ENCODE measurements around the gene STX16. TPM values are rescaled to one million over a fixed set of nuclear protein-coding genes. Genes with fewer than 3 reads are reported as not detected.
A peak's percentile ranks its signal among the peaks of the same experiment; 100 is the strongest.

The STX16 gene
- total and polyA plus RNA-seq, 2 donors = 17.4 to 97.9 TPM

- no peaks in the 10 kb centered on the region for H3K27me3 ChIP-seq (ENCODE audit: control insufficient read depth in 2 of 2, insufficient read depth in 1 of 2, low read length in 1 of 2)
- H3K9me3 ChIP-seq (ENCODE audit: control insufficient read depth in 2 of 2, insufficient read depth in 1 of 2, low read length in 1 of 2) = no peaks in the 10 kb centered on the region
- 96% methylated on average over 2 of the region's 2 CpGs for WGBS
- no peak overlapping the region for H3K27ac ChIP-seq (ENCODE audit: low read depth in 1 of 2, low read length in 1 of 2)
- no peak for DNase-seq (ENCODE audit: low read depth in 6 of 9, low spot score in 9 of 9)
- peaks cover 10 to 11% of the 10 kb centered on the region in 2 donors for H3K36me3 ChIP-seq (ENCODE audit: control insufficient read depth in 2 of 2, insufficient read depth in 2 of 2, low read length in 1 of 2)
- H3K4me3 ChIP-seq (ENCODE audit: low read length in 2 of 2) = no peak overlapping the region
- H3K4me1 ChIP-seq (ENCODE audit: control insufficient read depth in 2 of 2, insufficient read depth in 2 of 2, low read length in 2 of 2) = peaks cover 14 to 22% of the 10 kb centered on the region in 2 donors
Observed at GRCh38 chr20:58657262-58657661, 6.2 kb downstream of the STX16 start.

DNA sequence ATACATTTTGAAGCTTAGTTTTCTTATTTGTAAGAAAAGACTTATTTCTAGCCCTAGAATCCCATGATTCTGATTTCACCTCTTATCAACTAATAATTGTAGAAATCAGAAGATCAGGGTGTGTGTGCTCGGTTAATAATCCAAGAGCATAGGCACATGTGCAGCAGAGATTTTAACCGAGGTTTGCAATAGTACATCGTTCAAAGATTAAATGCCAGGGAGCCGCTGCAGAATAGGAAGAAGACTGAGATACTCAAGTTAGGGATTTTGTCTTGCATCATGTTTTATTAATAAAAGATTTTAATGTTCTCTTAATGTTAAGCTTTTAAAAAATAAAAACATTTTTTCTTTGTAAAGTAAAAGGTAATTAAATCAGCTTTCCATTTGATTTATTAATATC is 6.9 kb downstream of the STX16 start:
- Histone ChIP-seq H3K36me3 (ENCODE audit: control insufficient read depth in 2 of 2, insufficient read depth in 2 of 2, low read length in 1 of 2) (peaks cover 11 to 13% of the 10 kb centered on the region in 2 donors), H3K27me3 (ENCODE audit: control insufficient read depth in 2 of 2, insufficient read depth in 1 of 2, low read length in 1 of 2) (no peaks in the 10 kb centered on the region), H3K4me1 (ENCODE audit: control insufficient read depth in 2 of 2, insufficient read depth in 2 of 2, low read length in 2 of 2) (peaks cover 13 to 22% of the 10 kb centered on the region in 2 donors), H3K9me3 (ENCODE audit: control insufficient read depth in 2 of 2, insufficient read depth in 1 of 2, low read length in 1 of 2) (no peaks in the 10 kb centered on the region), H3K27ac (ENCODE audit: low read depth in 1 of 2, low read length in 1 of 2) (no peak overlapping the region), H3K4me3 (ENCODE audit: low read length in 2 of 2) (no peak overlapping the region)
- WGBS = 93% methylated on average over 4 of the region's 4 CpGs
- DNase-seq (ENCODE audit: low read depth in 6 of 9, low spot score in 9 of 9) = no peak

- WGBS = 92% methylated on average over 4 of the region's 4 CpGs
- Histone ChIP-seq H3K4me3 (ENCODE audit: low read length in 2 of 2) (no peak overlapping the region), H3K9me3 (ENCODE audit: control insufficient read depth in 2 of 2, insufficient read depth in 1 of 2, low read length in 1 of 2) (no peaks in the 10 kb centered on the region), H3K27me3 (ENCODE audit: control insufficient read depth in 2 of 2, insufficient read depth in 1 of 2, low read length in 1 of 2) (no peaks in the 10 kb centered on the region), H3K27ac (ENCODE audit: low read depth in 1 of 2, low read length in 1 of 2) (no peak overlapping the region), H3K36me3 (ENCODE audit: control insufficient read depth in 2 of 2, insufficient read depth in 2 of 2, low read length in 1 of 2) (peaks cover 11 to 13% of the 10 kb centered on the region in 2 donors), H3K4me1 (ENCODE audit: control insufficient read depth in 2 of 2, insufficient read depth in 2 of 2, low read length in 2 of 2) (peaks cover 10 to 22% of the 10 kb centered on the region in 2 donors)
- DNase-seq (ENCODE audit: low read depth in 6 of 9, low spot score in 9 of 9) = no peak
Observed at GRCh38 chr20:58658760-58659159, 7.7 kb downstream of the STX16 start.

DNA sequence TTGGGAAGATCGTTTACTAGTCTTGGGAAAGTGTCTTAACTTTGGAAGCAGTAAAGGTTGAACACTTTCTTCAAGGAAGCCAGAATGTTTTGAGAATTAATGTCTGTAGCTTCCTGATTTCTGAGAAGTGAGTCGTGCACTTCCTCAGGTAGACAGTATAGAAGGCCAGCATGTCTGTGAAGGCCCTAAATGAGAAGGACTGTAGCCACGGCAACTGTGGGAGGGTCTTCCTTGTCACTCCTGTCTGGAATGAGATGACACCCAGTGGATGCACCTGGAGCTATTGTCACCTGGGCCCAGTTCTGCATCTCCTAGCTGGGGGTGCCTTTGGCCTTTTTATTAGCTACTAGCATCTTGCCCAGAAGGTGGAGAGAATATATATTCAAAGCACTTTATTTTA is 8.8 kb downstream of the STX16 start:
- H3K27me3 ChIP-seq (ENCODE audit: control insufficient read depth in 2 of 2, insufficient read depth in 1 of 2, low read length in 1 of 2) = no peaks in the 10 kb centered on the region
- H3K4me1 ChIP-seq (ENCODE audit: control insufficient read depth in 2 of 2, insufficient read depth in 2 of 2, low read length in 2 of 2) = peaks cover 10 to 22% of the 10 kb centered on the region in 2 donors
- H3K36me3 ChIP-seq (ENCODE audit: control insufficient read depth in 2 of 2, insufficient read depth in 2 of 2, low read length in 1 of 2) = peaks cover 11 to 13% of the 10 kb centered on the region in 2 donors
- no peak for DNase-seq (ENCODE audit: low read depth in 6 of 9, low spot score in 9 of 9)
- H3K4me3 ChIP-seq (ENCODE audit: low read length in 2 of 2) = no peak overlapping the region
- WGBS = 30% methylated on average over 3 of the region's 3 CpGs
- no peak overlapping the region for H3K27ac ChIP-seq (ENCODE audit: low read depth in 1 of 2, low read length in 1 of 2)
- no peaks in the 10 kb centered on the region for H3K9me3 ChIP-seq (ENCODE audit: control insufficient read depth in 2 of 2, insufficient read depth in 1 of 2, low read length in 1 of 2)

DNA sequence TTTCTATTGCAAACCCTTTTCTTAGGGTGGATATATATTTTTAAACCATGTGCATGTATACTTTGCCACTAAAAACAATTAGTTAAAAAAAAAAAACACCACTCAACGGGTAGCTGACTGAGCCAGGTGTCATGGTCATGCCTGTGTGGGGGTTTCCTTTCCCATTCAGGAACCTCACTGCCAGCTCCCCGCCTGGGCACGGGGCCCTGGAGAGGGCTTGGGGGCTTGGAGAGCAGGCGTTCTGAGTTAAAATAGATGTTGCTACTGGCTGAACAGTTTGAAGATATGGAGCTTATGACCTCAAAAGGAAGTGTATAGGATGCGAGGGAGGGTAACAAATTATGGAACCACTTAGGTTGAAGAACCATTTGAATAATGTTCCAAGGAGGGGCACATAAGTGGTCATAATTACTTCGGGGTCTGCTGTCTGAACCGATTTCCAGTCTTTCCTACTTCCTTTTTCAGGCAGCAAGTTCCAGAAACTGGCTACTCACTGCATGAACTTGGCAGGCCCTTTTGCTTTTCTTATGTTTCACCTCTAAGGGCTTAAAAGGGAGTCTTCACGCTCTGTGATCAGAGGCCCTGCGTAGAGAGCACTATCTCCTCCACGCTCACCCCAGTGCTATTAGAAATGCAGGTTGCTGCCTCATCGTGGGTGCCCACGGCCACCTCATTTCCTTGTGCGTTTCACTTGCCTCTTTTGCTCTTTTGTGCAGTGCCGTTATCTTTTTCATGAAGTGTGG is 9.9 kb downstream of the STX16 start:
- Histone ChIP-seq H3K27ac (ENCODE audit: low read depth in 1 of 2, low read length in 1 of 2) (peak overlapping the region; percentile 61 to 76), H3K36me3 (ENCODE audit: control insufficient read depth in 2 of 2, insufficient read depth in 2 of 2, low read length in 1 of 2) (peaks cover 11 to 13% of the 10 kb centered on the region in 2 donors), H3K27me3 (ENCODE audit: control insufficient read depth in 2 of 2, insufficient read depth in 1 of 2, low read length in 1 of 2) (no peaks in the 10 kb centered on the region), H3K4me1 (ENCODE audit: control insufficient read depth in 2 of 2, insufficient read depth in 2 of 2, low read length in 2 of 2) (peaks cover 10 to 21% of the 10 kb centered on the region in 2 donors), H3K9me3 (ENCODE audit: control insufficient read depth in 2 of 2, insufficient read depth in 1 of 2, low read length in 1 of 2) (no peaks in the 10 kb centered on the region), H3K4me3 (ENCODE audit: low read length in 2 of 2) (no peak overlapping the region)
- DNase-seq (ENCODE audit: low read depth in 6 of 9, low spot score in 9 of 9) = peak in 1 of 9 donors; percentile 39
- WGBS = 47% methylated on average over 14 of the region's 14 CpGs

GRCh38 chr20:58661598-58662473 is 10.8 kb downstream of the STX16 start:
- WGBS = 85% methylated on average over 12 of the region's 12 CpGs
- H3K36me3 ChIP-seq (ENCODE audit: control insufficient read depth in 2 of 2, insufficient read depth in 2 of 2, low read length in 1 of 2) = peaks cover 9 to 13% of the 10 kb centered on the region in 2 donors
- DNase-seq (ENCODE audit: low read depth in 6 of 9, low spot score in 9 of 9) = no peak

DNA sequence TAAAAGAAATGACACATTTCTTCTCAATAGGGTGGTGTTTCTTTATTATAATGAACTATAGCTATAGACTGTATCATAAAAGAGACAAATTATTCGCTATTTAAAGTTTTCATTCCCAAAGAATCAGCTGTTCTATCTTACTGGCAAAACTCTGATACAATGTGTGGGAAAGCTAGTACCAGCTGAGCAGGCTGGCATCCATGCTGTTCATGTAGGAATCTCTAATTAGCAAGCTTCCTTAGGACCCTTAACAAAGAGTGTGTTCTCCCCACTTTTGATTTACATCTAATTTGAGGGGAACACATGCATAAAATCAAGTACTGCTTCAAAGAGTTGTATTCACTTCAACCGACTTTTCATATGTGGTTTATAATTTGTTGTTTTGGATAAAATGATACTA is 13.2 kb downstream of the STX16 start:
- 93% methylated on average over 2 of the region's 2 CpGs for WGBS
- Histone ChIP-seq H3K27ac (ENCODE audit: low read depth in 1 of 2, low read length in 1 of 2) (no peak overlapping the region), H3K4me1 (ENCODE audit: control insufficient read depth in 2 of 2, insufficient read depth in 2 of 2, low read length in 2 of 2) (peaks cover 10 to 17% of the 10 kb centered on the region in 2 donors), H3K36me3 (ENCODE audit: control insufficient read depth in 2 of 2, insufficient read depth in 2 of 2, low read length in 1 of 2) (peaks cover 14 to 20% of the 10 kb centered on the region in 2 donors), H3K4me3 (ENCODE audit: low read length in 2 of 2) (no peak overlapping the region), H3K9me3 (ENCODE audit: control insufficient read depth in 2 of 2, insufficient read depth in 1 of 2, low read length in 1 of 2) (no peaks in the 10 kb centered on the region), H3K27me3 (ENCODE audit: control insufficient read depth in 2 of 2, insufficient read depth in 1 of 2, low read length in 1 of 2) (no peaks in the 10 kb centered on the region)
- no peak for DNase-seq (ENCODE audit: low read depth in 6 of 9, low spot score in 9 of 9)

More at GRCh38 chr20:58661598-58662473, 10.8 kb downstream of the STX16 start:
- Histone ChIP-seq H3K4me3 (ENCODE audit: low read length in 2 of 2) (no peak overlapping the region), H3K27me3 (ENCODE audit: control insufficient read depth in 2 of 2, insufficient read depth in 1 of 2, low read length in 1 of 2) (no peaks in the 10 kb centered on the region), H3K4me1 (ENCODE audit: control insufficient read depth in 2 of 2, insufficient read depth in 2 of 2, low read length in 2 of 2) (peaks cover 10 to 18% of the 10 kb centered on the region in 2 donors), H3K9me3 (ENCODE audit: control insufficient read depth in 2 of 2, insufficient read depth in 1 of 2, low read length in 1 of 2) (no peaks in the 10 kb centered on the region), H3K27ac (ENCODE audit: low read depth in 1 of 2, low read length in 1 of 2) (peak overlapping the region; percentile 61 to 76)

DNA sequence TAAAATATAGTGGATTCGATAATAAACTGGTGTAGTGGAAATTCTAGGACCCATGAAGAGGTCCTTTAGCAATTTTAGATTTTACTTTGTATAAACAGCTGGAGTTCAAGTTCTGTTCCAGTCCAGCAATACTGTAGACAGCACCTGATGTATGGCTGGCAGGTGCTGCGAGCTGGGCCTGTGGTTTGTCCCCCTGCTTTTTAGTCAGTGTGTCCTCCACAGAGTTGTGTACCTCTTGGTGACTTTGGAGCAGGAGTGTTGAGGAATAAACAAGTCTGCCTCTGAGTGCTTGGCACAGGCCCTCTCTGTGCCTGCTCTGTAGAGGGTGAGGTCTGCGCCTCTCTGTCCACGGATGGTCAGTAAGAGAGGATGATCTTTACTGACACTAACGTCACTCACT is 13.8 kb downstream of the STX16 start:
- H3K9me3 ChIP-seq (ENCODE audit: control insufficient read depth in 2 of 2, insufficient read depth in 1 of 2, low read length in 1 of 2) = no peaks in the 10 kb centered on the region
- no peak for DNase-seq (ENCODE audit: low read depth in 6 of 9, low spot score in 9 of 9)
- 97% methylated on average over 5 of the region's 5 CpGs for WGBS
- peaks cover 10 to 17% of the 10 kb centered on the region in 2 donors for H3K4me1 ChIP-seq (ENCODE audit: control insufficient read depth in 2 of 2, insufficient read depth in 2 of 2, low read length in 2 of 2)
- no peak overlapping the region for H3K4me3 ChIP-seq (ENCODE audit: low read length in 2 of 2)
- no peak overlapping the region for H3K27ac ChIP-seq (ENCODE audit: low read depth in 1 of 2, low read length in 1 of 2)
- peaks cover 16 to 25% of the 10 kb centered on the region in 2 donors for H3K36me3 ChIP-seq (ENCODE audit: control insufficient read depth in 2 of 2, insufficient read depth in 2 of 2, low read length in 1 of 2)
- no peaks in the 10 kb centered on the region for H3K27me3 ChIP-seq (ENCODE audit: control insufficient read depth in 2 of 2, insufficient read depth in 1 of 2, low read length in 1 of 2)

DNA sequence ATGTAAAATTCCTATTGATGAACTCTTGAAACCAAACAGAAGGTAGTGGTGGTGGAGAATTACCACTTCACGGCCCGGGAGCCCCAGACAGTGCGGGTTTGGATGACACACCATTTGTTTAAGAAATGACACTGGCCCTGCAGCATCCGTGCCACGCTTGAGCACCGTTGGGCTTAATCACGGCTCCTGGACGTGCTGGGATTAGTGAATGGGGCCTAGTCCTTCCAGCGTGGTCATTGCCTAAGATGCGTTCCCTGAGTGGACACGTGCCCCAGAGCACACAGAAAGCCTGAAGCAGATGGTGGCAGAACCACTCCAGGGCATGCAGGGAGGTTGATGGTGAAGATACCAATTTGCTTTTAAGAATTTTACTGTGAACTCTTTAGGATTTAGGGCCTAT is 14.5 kb downstream of the STX16 start:
- Histone ChIP-seq H3K4me1 (ENCODE audit: control insufficient read depth in 2 of 2, insufficient read depth in 2 of 2, low read length in 2 of 2) (peaks cover 10 to 14% of the 10 kb centered on the region in 2 donors), H3K9me3 (ENCODE audit: control insufficient read depth in 2 of 2, insufficient read depth in 1 of 2, low read length in 1 of 2) (no peaks in the 10 kb centered on the region), H3K27ac (ENCODE audit: low read depth in 1 of 2, low read length in 1 of 2) (no peak overlapping the region), H3K4me3 (ENCODE audit: low read length in 2 of 2) (no peak overlapping the region), H3K36me3 (ENCODE audit: control insufficient read depth in 2 of 2, insufficient read depth in 2 of 2, low read length in 1 of 2) (peaks cover 23 to 31% of the 10 kb centered on the region in 2 donors), H3K27me3 (ENCODE audit: control insufficient read depth in 2 of 2, insufficient read depth in 1 of 2, low read length in 1 of 2) (no peaks in the 10 kb centered on the region)
- WGBS = 92% methylated on average over 11 of the region's 11 CpGs
- DNase-seq (ENCODE audit: low read depth in 6 of 9, low spot score in 9 of 9) = no peak
